Mesenchymal stem cell (in vitro differentiated cells and primary cell): ENCODE data around the gene DCTN4.

ENCODE experiments used
- DNase-seq: peaks from one replicate; pipeline ENCODE4 v3.0.0-alpha.2; 2013
- H2AFZ ChIP-seq: one replicate; pipeline ENCODE4 v1.6.1; 2013; ENCODE audit warnings: low read depth, mild to moderate bottlenecking, control low read depth, inconsistent platforms, low read length, moderate library complexity
- H2AK5ac ChIP-seq: 2 replicates; pipeline ENCODE4 v1.6.1; 2013; ENCODE audit warnings: low read length, moderate library complexity, mild to moderate bottlenecking, inconsistent platforms; ENCODE audit not compliant: severe bottlenecking
- H2BK120ac ChIP-seq: one replicate; pipeline ENCODE4 v1.6.1; 2013; ENCODE audit warnings: low read depth, mild to moderate bottlenecking, inconsistent platforms, low read length, moderate library complexity
- H2BK12ac ChIP-seq, 2 experiments: one replicate each; pipeline ENCODE4 v1.6.1; 2013; ENCODE audit warnings: inconsistent platforms in 2 of 2, low read length in 2 of 2, mild to moderate bottlenecking in 2 of 2, moderate library complexity in 2 of 2, control low read depth in 1 of 2
- H2BK15ac ChIP-seq: one replicate; pipeline ENCODE4 v1.6.1; 2013; ENCODE audit warnings: mild to moderate bottlenecking, low read depth, inconsistent platforms; ENCODE audit not compliant: poor library complexity, severe bottlenecking
- H2BK5ac ChIP-seq: 2 replicates; pipeline ENCODE4 v1.6.1; 2013; ENCODE audit warnings: low read depth, mild to moderate bottlenecking, low read length, control low read depth, inconsistent platforms; ENCODE audit not compliant: poor library complexity, severe bottlenecking
- H3K14ac ChIP-seq, 2 experiments: one replicate each; pipeline ENCODE4 v1.6.1; 2013; ENCODE audit warnings: inconsistent platforms in 2 of 2, low read length in 2 of 2, control low read depth in 1 of 2, mild to moderate bottlenecking in 1 of 2, moderate library complexity in 1 of 2
- H3K18ac ChIP-seq, 2 experiments: one replicate each; pipeline ENCODE4 v1.6.1; 2013; ENCODE audit warnings: inconsistent platforms in 2 of 2, low read length in 2 of 2, control low read depth in 1 of 2, low read depth in 1 of 2, mild to moderate bottlenecking in 1 of 2
- H3K23ac ChIP-seq, 2 experiments: one replicate each; pipeline ENCODE4 v1.6.1; 2013; ENCODE audit warnings: inconsistent platforms in 2 of 2, low read length in 2 of 2, mild to moderate bottlenecking in 2 of 2, moderate library complexity in 2 of 2, control low read depth in 1 of 2
- H3K27ac ChIP-seq: 2 replicates; pipeline ENCODE4 v1.5.1; 2013; ENCODE audit warnings: mild to moderate bottlenecking, moderate library complexity, low read length, control low read depth, inconsistent platforms; ENCODE audit not compliant: poor library complexity, severe bottlenecking
- H3K27me3 ChIP-seq, 2 experiments: 2 replicates each; pipeline versions ENCODE4 v1.6.1 to v1.7.0; 2013; ENCODE audit warnings: low read length in 2 of 2, mild to moderate bottlenecking in 2 of 2, moderate library complexity in 2 of 2, control low read depth in 1 of 2, inconsistent platforms in 1 of 2; ENCODE audit not compliant: control insufficient read depth in 1 of 2, insufficient read depth in 1 of 2
- H3K36me3 ChIP-seq, 2 experiments: 2 replicates each; pipeline versions ENCODE4 v1.6.1 to v1.7.0; 2013; ENCODE audit warnings: low read length in 2 of 2, control low read depth in 1 of 2, inconsistent platforms in 1 of 2, low read depth in 1 of 2, mild to moderate bottlenecking in 1 of 2; ENCODE audit not compliant: insufficient read depth in 2 of 2, control insufficient read depth in 1 of 2
- H3K4ac ChIP-seq, 2 experiments: one replicate each; pipeline ENCODE4 v1.6.1; 2013; ENCODE audit warnings: inconsistent platforms in 2 of 2, low read length in 2 of 2, mild to moderate bottlenecking in 2 of 2, moderate library complexity in 2 of 2, control low read depth in 1 of 2, low read depth in 1 of 2
- H3K4me1 ChIP-seq: 2 replicates; pipeline ENCODE4 v1.6.1; 2013; ENCODE audit warnings: low read depth, low read length, control low read depth; ENCODE audit not compliant: control insufficient read depth, insufficient read depth
- H3K4me2 ChIP-seq: 2 replicates; pipeline ENCODE4 v1.6.1; 2013; ENCODE audit warnings: low read length, mild to moderate bottlenecking, inconsistent platforms; ENCODE audit not compliant: poor library complexity, severe bottlenecking
- H3K4me3 ChIP-seq, 2 experiments: 2 replicates each; pipeline versions ENCODE4 v1.5.1 to v1.7.0; 2013; ENCODE audit warnings: low read length in 2 of 2, mild to moderate bottlenecking in 2 of 2, control low read depth in 1 of 2, low read depth in 1 of 2; ENCODE audit not compliant: insufficient read depth in 1 of 2
- H3K79me1 ChIP-seq: replicated peaks from 2 replicates; pipeline ENCODE4 v1.6.1; 2013; ENCODE audit warnings: mild to moderate bottlenecking, control low read depth, low read length, inconsistent platforms; ENCODE audit not compliant: poor library complexity, severe bottlenecking
- H3K9ac ChIP-seq: 2 replicates; pipeline ENCODE4 v1.7.0; 2013; ENCODE audit warnings: mild to moderate bottlenecking, low read length, moderate library complexity
- H3K9me3 ChIP-seq: 2 replicates; pipeline ENCODE4 v1.7.0; 2013; ENCODE audit warnings: mild to moderate bottlenecking, low read length; ENCODE audit not compliant: control insufficient read depth
- H4K8ac ChIP-seq: one replicate; pipeline ENCODE4 v1.6.1; 2013; ENCODE audit warnings: inconsistent platforms, mild to moderate bottlenecking, low read length, moderate library complexity
- H4K91ac ChIP-seq: one replicate; pipeline ENCODE4 v1.6.1; 2013; ENCODE audit warnings: mild to moderate bottlenecking, low read length, inconsistent platforms
- WGBS: methylation state at CpG from one replicate; pipeline ENCODE4 v1.1.7; 2013; ENCODE audit warnings: mixed read lengths; 5-methylcytosine and 5-hydroxymethylcytosine counted together

DCTN4 gene

DNA sequence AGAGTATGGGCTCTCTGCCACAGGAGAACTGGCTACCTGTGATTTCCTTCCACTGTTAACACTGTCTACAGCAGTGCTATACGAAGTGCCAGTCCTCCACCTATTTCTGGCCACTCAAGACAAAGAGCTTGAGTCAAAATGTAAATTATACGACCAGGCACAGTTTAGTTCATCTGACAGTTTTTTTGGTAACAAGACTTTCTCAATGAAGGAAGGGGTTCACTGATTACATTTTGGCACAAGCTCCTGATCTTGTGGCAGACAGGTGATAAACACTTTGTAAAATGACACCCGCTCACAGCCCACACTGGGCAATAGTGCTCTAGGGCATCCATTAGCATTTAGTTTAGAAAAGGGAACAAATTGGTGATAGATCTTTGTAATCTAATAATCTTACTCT lies 66.5 kb downstream of the DCTN4 start:
- Histone ChIP-seq H4K91ac (no peak overlapping the region), H3K14ac (no peak overlapping the region), H4K8ac (no peak overlapping the region), H3K4me1 (no peaks in the 10 kb centered on the region), H3K9ac (no peak overlapping the region), H3K18ac (no peak overlapping the region), H3K27me3 (no peaks in the 10 kb centered on the region), H2BK5ac (no peak overlapping the region), H2BK15ac (no peak overlapping the region), H3K36me3 (peaks cover 31 to 80% of the 10 kb centered on the region in 2 experiments), H2BK120ac (no peak overlapping the region), H3K4me3 (no peak overlapping the region), H3K23ac (no peak overlapping the region), H3K9me3 (no peaks in the 10 kb centered on the region), H3K4ac (no peak overlapping the region), H2AK5ac (no peak overlapping the region), H3K4me2 (no peak overlapping the region), H3K27ac (no peak overlapping the region), H2BK12ac (no peak overlapping the region), H3K79me1 (peaks cover 2% of the 10 kb centered on the region), H2AFZ (no peak overlapping the region)
- 100% methylated on average over 2 of the region's 3 CpGs for WGBS
- no peak for DNase-seq

DNA sequence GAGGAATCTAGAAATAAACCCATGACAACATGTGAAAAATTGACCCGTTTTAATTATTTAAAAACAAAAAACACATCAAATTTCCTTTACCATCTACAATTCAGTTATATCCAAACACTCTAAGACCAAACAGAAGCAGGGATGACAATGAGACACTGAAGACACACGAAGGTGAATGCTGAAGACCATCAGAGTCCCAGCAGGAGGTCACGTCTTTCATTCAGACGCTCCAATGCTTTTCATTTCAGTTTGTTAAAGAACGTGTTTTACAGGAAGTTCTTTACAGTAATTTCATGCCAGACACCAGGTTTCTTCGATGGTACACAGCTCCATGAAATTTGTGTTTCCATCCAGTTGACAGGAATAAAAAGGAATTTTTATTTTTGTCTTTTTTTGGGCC lies 68.1 kb downstream of the DCTN4 start:
- Histone ChIP-seq H3K23ac (no peak overlapping the region), H3K9me3 (no peaks in the 10 kb centered on the region), H2BK12ac (no peak overlapping the region), H4K91ac (no peak overlapping the region), H2BK15ac (no peak overlapping the region), H2AK5ac (no peak overlapping the region), H3K27ac (no peak overlapping the region), H3K14ac (no peak overlapping the region), H3K18ac (no peak overlapping the region), H2AFZ (no peak overlapping the region), H4K8ac (no peak overlapping the region), H2BK120ac (no peak overlapping the region), H3K4ac (no peak overlapping the region), H3K79me1 (peaks cover 2% of the 10 kb centered on the region), H2BK5ac (no peak overlapping the region), H3K4me2 (no peak overlapping the region), H3K4me3 (no peak overlapping the region), H3K36me3 (peaks cover 25 to 65% of the 10 kb centered on the region in 2 experiments), H3K4me1 (no peaks in the 10 kb centered on the region), H3K27me3 (no peaks in the 10 kb centered on the region), H3K9ac (no peak overlapping the region)
- DNase-seq = no peak
- WGBS = 93% methylated on average over 6 of the region's 6 CpGs

DNA sequence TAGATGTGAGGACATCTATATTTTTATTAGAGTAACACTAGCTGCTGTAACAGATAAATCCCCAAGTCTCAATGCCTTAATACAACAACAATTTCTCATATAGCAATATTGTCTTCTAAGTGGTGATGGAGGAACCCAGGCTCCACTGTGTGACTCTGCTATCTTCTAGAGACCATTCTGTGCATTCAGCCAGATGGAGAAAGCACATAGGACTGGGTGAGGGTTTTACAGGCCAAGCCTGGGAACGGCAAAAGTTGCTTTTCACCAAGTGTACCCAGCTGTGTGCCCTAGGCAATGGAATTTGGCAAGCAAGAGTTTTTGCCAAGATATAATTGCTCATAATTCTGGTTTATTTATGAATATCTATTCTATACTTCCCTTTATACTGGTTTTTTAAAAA lies 69.7 kb downstream of the DCTN4 start:
- no peaks in the 10 kb centered on the region for H3K27me3 ChIP-seq
- WGBS = 100% methylated on average over 1 of the region's 1 CpG
- no peak for DNase-seq
- H2BK12ac ChIP-seq = no peak overlapping the region
- H3K23ac ChIP-seq = no peak overlapping the region
- H3K9me3 ChIP-seq = no peaks in the 10 kb centered on the region
- H3K27ac ChIP-seq = no peak overlapping the region
- no peak overlapping the region for H3K4ac ChIP-seq
- no peak overlapping the region for H2BK120ac ChIP-seq
- no peak overlapping the region for H2BK15ac ChIP-seq
- H3K79me1 ChIP-seq = peaks cover 2% of the 10 kb centered on the region
- peaks cover 22 to 48% of the 10 kb centered on the region in 2 experiments for H3K36me3 ChIP-seq
- H3K18ac ChIP-seq = no peak overlapping the region
- no peaks in the 10 kb centered on the region for H3K4me1 ChIP-seq
- H3K14ac ChIP-seq = no peak overlapping the region
- H2AK5ac ChIP-seq = no peak overlapping the region
- no peak overlapping the region for H2BK5ac ChIP-seq
- H3K4me2 ChIP-seq = no peak overlapping the region
- no peak overlapping the region for H4K8ac ChIP-seq
- H3K4me3 ChIP-seq = no peak overlapping the region
- H2AFZ ChIP-seq = no peak overlapping the region
- no peak overlapping the region for H4K91ac ChIP-seq
- no peak overlapping the region for H3K9ac ChIP-seq

DNA sequence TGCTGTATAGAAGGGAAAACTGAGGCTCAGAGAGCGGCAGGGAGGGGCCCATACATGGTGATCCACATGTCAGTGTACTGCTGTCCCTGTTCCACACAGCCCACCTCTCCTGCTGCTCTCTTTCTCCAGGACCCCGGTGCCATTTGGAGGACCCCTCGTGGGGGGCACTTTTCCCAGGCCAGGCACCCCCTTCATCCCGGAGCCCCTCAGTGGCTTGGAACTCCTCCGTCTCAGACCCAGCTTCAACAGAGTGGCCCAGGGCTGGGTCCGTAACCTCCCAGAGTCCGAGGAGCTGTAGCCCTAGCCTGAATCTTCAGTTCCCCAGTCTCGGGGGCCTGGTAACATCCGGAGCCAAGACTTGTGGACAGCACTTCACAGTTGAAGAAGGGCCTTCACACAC lies 82.2 kb downstream of the DCTN4 start:
- H2BK5ac ChIP-seq = no peak overlapping the region
- DNase-seq = no peak
- no peaks in the 10 kb centered on the region for H3K9me3 ChIP-seq
- no peak overlapping the region for H2AK5ac ChIP-seq
- no peak overlapping the region for H3K23ac ChIP-seq
- H3K4me2 ChIP-seq = no peak overlapping the region
- no peak overlapping the region for H2AFZ ChIP-seq
- H3K14ac ChIP-seq = no peak overlapping the region
- H4K91ac ChIP-seq = no peak overlapping the region
- 92% methylated on average over 9 of the region's 9 CpGs for WGBS
- H3K27me3 ChIP-seq = no peaks in the 10 kb centered on the region
- H3K9ac ChIP-seq = no peak overlapping the region
- H3K36me3 ChIP-seq = peaks cover 0 to 7% of the 10 kb centered on the region in 2 experiments
- H3K4ac ChIP-seq = no peak overlapping the region
- no peak overlapping the region for H2BK12ac ChIP-seq
- no peak overlapping the region for H3K4me3 ChIP-seq
- H3K27ac ChIP-seq = no peak overlapping the region
- H3K4me1 ChIP-seq = peaks cover 26% of the 10 kb centered on the region
- no peak overlapping the region for H3K18ac ChIP-seq
- no peak overlapping the region for H4K8ac ChIP-seq
- no peak overlapping the region for H2BK120ac ChIP-seq
- no peak overlapping the region for H2BK15ac ChIP-seq
- peaks cover 2% of the 10 kb centered on the region for H3K79me1 ChIP-seq
